NCI-H1694 treated with DMSO at 0.1 percent for 48 hours (cell line): Measurements from ENCODE around the gene PC.

ENCODE experiments used
- DNase-seq: peaks from one replicate; lab custom pipeline; 2025; lab: John Stamatoyannopoulos, UW

Gene PC

DNA sequence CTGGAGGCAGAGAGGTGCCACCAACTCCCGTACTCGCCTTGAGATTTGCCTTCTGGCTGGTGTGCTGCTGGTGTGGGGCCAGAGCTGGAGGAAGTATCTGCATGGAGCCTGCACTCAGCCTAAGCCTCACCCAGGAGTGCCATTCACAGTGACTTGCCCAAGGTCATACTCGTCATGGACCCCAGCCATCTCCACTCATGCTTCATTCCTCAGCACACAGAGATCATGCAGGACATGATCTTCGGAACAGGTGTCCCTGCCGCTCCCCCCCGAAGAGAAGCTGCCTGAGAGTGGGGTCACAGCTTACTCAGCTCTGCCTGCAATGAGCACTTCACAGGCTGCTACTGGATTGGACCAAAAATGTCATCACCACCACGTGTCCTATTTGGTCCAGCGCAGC is 49.0 kb downstream of the PC start:
- DNase-seq: no peak

DNA sequence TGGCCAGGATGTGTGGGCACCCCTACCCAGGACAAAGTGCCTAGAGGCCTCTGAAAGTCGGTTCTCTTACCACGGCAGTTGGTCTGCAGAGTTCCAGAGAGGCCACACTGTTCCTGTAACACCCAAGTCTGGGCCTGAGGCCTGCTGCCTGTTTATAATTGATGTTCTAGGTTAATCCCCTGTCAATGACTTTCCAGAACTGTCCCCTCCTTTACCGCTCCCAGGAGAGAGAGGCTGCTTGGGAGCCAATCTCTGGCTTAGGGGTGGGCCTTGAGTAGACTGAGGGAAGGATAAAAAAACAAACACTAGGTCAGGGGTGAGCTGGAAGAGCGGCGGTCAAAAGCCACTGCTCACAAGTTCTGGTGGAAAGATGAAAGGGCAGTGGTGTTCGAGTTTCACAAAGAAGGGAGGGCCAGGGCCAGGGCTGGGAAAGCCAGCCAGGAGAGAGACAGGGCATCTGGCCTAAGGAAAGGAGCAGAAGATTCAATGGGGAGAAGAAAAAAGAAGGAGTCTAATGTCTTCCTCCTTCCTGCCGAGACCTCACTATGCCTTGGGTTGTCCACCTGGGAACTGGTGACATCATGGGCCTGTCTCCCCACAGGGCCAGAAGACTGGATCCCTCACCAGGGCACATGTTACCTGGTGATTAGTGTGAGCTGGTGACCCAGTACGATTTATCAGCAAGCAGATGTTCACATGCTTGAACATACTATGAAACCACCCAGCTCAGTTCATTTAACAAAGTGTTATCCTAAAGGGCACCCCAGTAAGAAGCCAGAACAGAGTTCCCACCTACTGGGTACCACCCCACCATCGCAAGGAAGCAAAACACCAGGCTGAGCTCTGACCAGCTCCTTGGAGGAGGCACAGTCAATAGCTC is 50.2 kb downstream of the PC start:
- DNase-seq: no peak

DNA sequence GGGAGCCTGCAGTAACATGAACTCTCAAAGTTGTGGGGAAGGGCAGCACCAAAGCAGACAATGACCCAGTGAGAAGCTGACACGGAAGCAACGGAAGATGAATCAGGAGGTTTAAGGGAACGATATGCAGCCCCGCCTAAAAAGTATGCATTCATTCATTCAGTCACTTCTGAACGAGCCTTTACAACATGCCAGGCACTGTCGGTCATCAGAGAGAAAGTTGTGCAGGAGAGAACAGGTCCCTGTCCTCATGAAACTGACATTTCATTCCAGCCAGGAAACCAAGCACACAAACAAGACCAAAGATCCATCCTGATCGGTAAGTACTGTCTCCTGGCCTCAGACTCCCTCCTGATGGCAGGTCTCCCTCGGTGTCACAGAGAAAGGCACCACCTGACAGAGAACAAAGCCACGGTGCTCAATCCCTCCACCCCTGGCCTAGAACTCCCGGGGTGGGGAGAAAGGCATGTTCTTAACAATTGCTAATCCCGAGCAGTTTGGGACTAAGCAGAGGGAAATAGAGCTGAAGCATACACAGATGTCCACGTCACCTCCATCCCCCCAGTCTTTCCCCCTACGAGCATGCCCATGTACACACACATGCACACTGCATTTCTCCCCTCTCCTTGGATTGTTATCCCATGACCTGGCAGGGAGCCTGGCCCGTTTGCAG is 52.0 kb downstream of the PC start:
- DNase-seq: no peak

DNA sequence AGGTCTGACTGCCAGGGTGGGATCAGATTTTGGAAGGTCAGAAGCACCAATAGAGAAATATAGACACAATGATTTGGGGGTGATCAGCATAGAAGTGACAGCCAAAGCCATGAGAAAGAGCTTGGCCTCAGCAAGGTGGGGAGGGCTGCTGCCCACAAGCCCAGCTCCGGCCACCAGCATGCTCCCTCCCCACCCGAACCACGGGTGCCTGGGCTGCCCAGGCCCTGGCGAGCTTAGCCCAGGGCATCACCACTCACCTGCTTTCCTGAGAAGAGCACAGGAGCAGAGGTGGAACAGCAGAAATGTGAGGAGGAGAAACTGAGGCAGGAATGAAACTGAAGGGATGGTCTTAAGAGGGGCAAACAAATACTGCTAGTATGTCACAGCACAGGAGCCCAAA is 52.6 kb downstream of the PC start:
- no peak for DNase-seq

DNA sequence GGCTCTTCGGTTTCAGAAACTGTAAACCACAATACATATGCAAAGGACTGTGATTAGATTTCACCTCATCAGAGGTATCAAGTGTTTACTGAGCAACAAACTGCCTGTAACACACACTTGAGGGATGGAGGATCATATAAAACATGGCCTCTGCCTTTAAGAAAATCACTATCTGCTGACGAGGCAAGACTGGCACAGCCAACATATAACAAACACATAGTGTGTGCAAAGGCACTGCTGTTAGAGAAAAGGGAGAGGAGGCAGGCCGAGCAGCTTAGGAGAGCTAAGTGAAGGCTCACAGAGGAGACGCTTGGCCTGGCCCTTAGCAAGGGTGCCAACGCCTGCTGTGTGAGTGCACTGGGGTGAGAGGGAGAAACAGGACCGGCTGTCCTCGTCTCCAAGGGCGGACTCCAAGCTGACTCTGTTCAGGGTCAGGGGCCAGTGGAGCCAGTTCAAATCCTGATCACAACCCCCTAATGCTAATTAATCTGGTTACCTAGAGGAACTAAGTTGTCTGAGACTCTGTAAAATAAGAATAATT is 53.1 kb downstream of the PC start:
- no peak for DNase-seq

DNA sequence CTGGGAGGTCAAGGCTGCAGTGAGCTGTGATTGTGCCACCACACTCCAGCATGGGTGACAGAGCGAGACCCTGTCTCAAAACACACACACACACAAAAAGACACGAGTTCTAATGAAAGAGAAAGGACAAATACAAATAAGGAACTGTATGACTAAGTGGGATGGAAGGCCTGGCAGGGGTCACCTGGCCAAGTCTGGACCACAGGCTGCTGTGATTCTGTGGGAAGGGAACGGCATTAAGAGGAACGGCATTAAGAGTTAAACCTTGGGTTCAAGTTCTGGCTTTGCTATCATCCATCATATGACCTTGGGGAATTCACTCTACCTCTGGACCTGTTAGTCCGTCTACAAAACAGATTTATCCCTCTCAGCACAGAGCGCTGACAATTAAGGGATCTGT is 53.6 kb downstream of the PC start:
- DNase-seq: no peak

DNA sequence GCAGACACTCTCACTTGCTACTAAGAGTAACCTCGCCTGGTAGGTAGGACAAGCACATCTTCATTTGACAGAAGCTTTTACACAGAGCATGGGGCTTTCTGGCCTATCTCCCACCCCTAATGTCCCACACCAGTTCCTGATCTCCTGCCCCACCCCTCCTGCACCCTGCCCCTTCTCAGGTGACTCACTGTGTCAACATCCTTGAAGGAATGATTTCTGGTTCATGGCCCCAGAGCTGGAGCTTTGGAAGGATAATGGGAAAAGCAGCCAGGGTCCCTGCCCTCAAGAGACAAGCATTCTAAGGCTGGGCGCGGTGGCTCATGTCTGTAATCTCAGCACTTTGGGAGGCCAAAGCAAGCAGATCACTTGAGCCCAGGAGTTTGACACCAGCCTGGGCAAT is 54.1 kb downstream of the PC start:
- DNase-seq: no peak

DNA sequence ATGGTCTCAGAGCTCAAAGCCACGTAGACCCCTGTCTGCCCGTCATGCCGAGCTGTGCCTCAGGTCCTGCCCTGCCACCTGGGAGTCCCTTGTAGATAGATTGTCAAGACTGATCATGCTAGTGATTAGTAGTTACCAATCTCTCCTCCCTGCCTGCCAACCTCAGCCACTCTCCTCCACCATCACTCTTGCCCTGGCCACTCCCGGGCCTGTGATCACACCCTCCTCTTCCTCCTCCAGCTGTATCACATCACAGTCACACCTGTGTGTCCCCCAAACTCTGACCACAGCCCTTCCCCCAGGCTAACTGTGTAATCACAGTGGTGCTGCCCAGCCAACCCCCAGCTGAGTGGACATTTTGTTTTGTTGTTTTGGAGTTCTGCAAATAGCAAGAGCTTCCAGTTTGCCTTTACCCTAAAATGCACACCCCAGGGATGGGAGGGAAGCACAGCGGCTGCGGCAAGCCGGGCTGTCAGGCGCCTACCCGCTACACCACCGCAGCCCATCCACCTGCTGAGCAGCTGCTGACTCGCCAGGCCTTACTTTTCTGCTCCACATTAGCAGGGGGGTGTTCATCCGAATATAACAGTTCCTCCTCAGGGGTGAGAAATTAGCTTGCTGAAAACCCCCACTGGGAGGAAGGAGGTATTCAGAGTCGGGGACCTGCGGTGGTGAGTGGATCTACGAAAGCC is 55.6 kb downstream of the PC start:
- no peak for DNase-seq

DNA sequence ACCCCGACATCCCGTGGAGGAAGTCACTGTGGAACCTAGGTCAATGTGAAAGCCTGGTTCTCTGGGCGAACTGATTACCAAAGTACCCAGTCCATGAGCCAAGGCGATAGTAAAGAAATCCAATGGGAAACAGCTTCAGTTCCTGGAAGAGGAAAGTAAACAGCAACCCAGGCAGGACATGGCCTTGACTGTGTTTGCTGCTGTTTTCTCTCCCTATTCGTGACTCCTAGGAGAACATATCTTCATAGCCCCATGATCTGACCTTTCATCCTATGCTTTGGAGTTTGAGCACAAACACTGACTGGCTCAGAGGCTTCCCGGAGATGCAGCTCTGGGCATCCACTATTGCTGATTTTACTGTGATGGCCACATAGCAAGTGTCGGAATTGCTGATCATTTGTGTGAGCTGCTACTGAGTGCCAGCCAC is 56.2 kb downstream of the PC start:
- no peak for DNase-seq

DNA sequence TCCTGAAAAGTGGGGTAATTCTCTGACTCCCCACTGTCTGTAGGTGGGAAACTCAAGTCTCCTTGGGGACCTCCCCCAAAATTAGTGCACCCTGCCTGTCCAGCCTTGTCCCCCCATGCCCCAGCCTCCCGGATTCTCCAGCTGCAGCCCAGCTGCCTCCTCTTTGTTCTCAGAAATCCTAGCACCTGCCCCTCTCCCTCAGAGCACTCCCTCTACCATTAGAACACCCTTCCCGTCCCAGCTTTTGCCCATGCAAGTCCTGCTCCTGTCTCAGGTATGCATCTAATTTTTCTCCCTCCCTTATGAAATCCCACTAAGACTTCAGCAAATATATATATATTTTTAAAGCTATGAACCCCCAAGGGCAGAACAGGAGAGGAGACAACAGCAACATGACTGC is 64.0 kb downstream of the PC start:
- DNase-seq: no peak

DNA sequence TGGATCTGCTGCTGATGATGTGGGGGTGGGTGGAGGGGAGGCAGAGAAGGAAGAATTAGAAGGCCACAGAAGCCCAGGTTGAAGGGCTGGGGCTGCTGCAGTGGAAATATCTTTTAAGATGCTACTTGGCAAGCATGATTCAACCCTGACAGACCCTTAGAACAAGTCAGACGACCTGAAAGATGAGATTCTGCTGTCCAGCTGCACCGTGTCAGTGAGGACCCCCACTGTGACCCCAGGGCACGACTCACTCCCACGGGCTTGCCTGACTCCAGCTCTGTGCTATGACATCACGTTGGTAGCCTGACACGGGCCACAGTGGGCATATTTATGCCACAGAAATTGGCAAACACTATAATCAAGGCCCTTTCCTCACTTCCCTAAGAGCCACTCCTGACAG is 65.3 kb downstream of the PC start:
- DNase-seq: no peak

DNA sequence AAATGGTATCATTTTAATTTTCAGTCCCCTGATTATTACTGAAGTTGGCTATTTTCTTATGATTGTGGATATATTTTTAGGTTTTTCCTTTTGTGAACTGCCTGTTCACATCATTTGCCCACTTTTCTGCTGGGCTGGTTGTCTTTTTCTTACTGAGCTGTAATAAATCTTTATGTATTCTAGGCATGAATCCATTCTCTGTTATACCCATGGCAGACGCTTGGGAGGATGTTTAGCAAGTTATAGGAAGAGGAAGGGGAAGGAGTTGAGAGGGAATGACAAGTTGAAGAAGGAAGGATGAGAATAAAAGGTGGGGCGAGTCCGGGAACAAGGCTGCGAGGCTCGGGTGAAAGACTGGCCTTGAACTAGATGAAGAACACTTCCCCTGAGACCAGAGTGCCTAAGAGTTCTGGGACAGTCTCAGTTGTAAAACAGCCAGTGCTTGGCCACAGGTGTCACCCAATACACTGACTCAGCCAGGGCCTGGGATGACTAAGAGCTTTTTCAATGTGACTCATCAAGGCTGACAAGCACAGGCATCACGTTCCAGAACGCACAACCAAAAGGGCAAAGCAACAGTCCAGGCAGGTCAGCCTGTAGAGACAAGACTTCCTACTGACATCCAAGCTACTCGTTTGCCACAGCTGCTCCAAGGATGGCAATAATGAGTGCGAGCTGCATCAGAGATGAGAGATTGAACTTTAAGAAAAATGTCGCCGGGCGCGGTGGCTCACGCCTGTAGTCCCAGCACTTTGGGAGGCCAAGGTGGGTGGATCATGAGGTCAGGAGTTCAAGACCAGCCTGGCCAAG is 66.1 kb downstream of the PC start:
- DNase-seq: no peak

DNA sequence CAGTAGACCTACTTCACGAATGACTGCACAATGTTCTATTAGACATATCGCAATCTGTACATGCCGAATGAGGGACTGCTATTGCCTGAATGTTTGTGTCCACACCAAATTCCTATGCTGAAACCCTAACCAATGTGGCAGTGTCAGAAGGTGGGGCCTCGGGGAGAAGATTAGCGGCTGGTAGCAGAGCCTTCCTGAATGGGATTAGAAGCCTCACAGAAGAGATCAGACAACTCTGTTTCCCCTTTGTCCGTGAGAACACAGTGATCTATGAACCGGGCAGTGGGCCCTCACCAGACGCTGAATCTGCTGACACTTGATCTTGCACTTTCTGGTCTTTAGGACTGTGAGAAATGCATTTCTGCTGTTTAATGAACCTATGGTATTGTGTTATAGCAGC is 68.2 kb downstream of the PC start:
- no peak for DNase-seq

DNA sequence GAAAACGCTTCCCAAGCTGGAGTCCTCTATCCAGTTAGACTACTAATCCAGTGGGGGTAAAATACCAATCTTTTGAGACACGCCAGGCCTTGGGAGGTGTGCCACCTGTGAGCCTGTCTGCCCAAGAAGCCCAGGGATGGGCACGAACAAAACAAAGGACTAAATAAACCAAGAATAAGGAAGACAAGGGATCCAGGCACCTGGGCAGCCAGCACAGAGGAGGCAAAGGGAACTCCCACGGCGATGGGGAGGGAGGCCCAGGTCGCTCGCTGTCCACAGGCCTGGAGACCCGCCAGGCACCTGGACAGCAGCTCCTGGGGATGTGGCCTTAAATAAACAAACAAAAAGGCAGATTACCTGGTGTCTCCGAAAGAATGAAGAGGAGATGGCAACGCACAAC is 69.9 kb downstream of the PC start:
- DNase-seq: no peak

DNA sequence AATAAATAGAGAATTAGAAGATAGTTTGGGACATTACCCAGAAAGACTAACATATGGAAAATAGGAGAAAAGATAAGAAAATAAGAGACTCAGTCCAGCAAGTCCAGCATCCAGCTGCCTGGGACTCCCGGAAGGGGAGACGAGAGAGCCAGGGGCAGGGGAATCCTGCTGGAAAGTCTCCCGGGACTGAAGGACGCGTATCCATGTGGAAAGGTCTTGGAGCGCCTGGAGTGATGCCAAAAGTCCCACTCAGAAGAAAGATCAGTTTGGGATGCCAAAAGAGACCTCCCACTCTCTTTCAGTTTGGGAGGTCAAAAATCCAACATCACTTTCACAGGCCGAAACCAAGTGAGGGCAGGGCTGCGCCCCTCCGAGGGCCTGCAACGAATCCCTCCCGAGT is 70.7 kb downstream of the PC start:
- DNase-seq: no peak

DNA sequence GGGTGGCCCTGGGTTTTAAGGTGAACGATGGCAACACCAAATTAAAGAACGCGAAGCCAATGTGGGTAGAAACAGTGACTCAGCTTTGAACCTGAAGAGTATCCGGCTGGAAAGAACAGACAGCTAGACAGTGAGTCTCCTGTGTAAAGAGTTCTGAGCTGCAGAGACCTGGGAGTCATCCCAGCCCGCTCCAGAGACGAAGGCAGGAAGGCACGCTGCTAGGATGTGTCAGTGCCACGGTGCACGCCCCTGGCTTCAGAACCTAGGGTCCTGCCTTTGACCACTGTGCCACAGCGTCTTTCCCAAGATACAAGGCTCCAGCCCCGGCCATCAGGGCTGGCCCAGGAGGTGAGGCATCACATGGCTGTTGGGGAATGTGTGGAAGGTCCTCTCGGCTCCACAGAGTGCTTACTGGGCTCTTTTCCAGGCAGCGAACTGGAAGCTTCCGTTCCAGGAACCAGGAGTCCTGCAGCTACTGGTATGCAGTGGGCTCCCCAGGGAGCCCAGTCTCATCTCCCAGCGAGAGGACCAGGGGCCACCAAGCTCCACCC is 71.4 kb downstream of the PC start:
- DNase-seq: no peak

DNA sequence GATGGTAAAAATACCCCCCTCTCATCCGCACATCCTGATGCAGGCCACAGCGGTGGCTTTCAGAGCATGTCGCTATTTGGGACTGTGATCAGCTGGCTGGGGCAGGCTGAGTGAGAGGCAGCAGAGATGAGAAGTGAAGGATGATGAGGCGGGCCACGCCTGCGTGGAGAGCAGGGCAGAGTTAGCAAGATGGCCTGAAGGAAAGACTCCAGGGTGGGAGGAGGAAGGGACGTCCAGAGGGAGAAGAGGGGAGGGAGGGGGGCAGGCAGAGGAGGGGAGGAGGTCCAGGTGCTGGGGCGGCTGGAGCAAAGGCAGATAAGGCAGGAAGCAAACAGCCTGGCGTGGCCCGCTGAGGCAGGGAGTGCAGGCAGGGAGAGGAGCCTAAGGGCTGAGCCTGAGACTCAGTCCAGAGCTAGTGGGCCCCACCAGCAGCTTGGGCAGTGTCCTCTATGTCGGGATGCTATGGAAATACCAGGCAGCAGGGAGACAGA is 72.2 kb downstream of the PC start:
- DNase-seq: no peak

DNA sequence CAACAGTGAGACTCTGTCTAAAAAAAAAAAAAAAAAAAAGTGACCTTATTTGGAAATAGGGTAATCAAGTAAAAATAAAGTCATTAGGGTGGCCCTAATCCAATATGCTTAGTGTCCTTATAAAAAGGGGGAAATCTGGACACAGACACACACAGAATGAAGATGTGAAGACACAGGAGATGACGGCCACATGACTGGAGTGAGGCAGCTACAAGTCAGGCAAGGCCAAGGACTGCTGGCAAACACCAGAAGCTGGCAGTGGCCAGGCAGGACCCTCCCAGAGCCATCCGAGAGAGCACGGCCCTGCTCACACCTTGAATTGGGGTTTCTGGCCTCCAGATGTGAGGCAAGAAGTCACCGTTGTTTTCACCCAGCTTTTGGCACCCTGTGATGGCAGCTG is 72.7 kb downstream of the PC start:
- no peak for DNase-seq

DNA sequence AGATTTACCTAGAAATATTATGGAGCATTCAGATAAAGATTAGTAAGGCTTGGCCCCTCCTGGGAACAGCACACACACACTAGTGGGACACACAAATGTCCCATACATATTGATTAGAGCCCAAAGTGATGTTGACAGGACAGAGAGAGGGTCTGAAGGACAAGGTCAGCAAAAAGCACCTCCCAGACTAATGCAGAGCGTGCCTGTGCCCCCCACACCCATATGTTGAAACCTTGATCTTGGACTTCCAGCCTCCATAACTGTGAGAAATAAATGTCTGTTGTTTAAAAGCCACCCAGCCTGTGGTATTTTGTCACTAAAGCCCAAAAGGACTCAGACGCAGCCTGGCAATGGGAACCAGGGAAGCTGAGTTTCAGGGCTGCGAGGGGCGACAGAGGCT is 73.7 kb downstream of the PC start:
- no peak for DNase-seq

DNA sequence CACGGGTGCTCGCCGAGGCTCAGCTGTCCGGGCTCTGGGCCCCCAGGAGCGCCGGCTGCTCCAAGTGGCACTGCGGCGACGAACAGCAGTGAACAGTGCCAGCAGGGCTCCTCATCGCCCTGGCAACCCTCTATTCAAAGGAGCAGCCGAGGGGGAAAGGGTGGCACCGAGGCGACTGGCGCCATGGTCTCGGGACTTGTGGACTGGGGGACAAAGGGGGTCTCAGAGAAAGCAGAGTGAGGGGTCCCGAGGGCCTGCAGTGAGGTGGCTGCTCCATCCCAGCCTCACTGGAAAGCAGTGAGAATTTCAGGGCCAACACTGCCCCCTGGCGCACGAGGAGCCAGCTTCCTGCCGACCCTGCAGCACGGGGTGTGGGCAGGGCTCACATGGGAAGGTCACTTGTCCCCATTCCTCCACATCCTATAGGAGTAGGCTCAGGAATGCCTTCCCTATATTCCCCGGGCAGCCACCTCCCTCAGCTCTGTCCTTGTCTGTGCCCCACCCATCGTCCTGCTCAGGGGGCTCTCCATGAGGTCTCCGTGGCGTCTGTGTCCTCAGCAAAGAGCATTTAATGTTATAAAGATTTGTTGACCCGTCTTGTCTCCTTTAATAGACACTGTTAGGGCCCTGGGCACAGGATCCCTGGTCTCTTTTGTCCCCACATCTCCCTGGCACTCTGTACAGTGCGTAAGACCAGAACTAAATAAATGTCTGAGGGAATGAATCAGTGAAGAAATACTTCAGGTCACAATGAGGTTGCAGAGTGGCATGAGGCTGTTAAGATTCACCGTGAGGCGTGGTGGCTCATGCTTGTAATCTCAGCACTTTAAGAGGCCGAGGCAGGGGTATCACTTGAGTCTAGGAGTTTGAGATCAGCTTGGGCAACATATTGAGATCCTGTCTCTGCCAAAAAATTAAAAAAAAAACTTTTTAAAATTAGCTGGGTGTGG is 74.9 kb downstream of the PC start:
- peak; percentile 65 for DNase-seq
